Chondrocyte (in vitro differentiated cells): ENCODE measurements around the gene APH1B. TPM values are rescaled to one million over a fixed set of nuclear protein-coding genes. Genes with fewer than 3 reads are reported as not detected.

Experiments used
- DNase-seq: peaks from one replicate; pipeline ENCODE4 v3.0.0; 2021; ENCODE audit warnings: mixed read lengths, low spot score
- H3K27ac Mint-ChIP-seq: one replicate; pipeline ENCODE4 v1.8.0; 2021; ENCODE audit warnings: mild to moderate bottlenecking, moderate library complexity, mixed read lengths; ENCODE audit not compliant: unreplicated experiment
- H3K27me3 Mint-ChIP-seq: 2 replicates; pipeline ENCODE4 v1.8.0; 2021; ENCODE audit warnings: low read depth, mixed read lengths
- H3K36me3 Mint-ChIP-seq: 2 replicates; pipeline ENCODE4 v1.8.0; 2021; ENCODE audit warnings: low read depth, mixed read lengths
- H3K4me1 Mint-ChIP-seq: 2 replicates; pipeline ENCODE4 v1.8.0; 2021; ENCODE audit warnings: low read depth, mild to moderate bottlenecking, mixed read lengths
- H3K4me3 Mint-ChIP-seq: one replicate; pipeline ENCODE4 v1.8.0; 2021; ENCODE audit warnings: mild to moderate bottlenecking, moderate library complexity, mixed read lengths; ENCODE audit not compliant: unreplicated experiment
- H3K9me3 Mint-ChIP-seq: 2 replicates; pipeline ENCODE4 v1.8.0; 2021; ENCODE audit warnings: low read depth, mixed read lengths
- total RNA-seq: library from RNA; stranded (reverse); gene quantifications from 3 replicates; pipeline ENCODE4 v1.2.1, GENCODE V29; 2021
- TF ChIP-seq, protein P1 (sequence below): fragments of 200-600 bp; sonication (generic); IDR thresholded peaks from 2 replicates; pipeline ENCODE4 v1.5.0; 2021; ENCODE audit warnings: antibody characterized with exemption, mild to moderate bottlenecking, moderate library complexity

APH1B gene
- total RNA-seq, 1 donor from 2014 or later = 20.1 TPM

- H3K27ac Mint-ChIP-seq = no peak overlapping the region
- H3K4me1 Mint-ChIP-seq = peaks cover 16% of the 10 kb centered on the region
- DNase-seq = no peak
These were observed 58.3 kb downstream of the APH1B start for GRCh38 chr15:63335543-63336240.

DNA sequence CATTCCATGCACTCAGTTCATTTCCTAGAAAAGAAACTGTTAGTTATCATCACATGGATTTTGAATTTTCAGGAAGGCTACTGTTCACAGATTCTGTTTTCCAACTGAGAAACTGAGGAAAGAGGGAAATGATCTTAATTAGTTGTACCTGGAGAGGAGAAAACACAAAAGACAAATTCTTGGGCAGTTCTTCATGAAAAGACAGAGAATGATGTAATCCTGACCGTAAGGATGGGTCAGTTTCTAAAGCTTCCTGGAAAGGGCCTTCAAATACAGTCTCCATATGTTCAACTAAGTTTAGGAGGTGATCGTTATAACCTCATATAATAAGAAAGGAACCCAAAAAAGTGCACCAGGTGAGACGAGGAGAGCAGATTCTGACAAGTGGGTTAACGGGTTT lies 59.6 kb downstream of the APH1B start:
- H3K36me3 Mint-ChIP-seq = peaks cover 2% of the 10 kb centered on the region
- DNase-seq = no peak
- no peak overlapping the region for H3K4me3 Mint-ChIP-seq
- TF ChIP-seq, protein P1, sequence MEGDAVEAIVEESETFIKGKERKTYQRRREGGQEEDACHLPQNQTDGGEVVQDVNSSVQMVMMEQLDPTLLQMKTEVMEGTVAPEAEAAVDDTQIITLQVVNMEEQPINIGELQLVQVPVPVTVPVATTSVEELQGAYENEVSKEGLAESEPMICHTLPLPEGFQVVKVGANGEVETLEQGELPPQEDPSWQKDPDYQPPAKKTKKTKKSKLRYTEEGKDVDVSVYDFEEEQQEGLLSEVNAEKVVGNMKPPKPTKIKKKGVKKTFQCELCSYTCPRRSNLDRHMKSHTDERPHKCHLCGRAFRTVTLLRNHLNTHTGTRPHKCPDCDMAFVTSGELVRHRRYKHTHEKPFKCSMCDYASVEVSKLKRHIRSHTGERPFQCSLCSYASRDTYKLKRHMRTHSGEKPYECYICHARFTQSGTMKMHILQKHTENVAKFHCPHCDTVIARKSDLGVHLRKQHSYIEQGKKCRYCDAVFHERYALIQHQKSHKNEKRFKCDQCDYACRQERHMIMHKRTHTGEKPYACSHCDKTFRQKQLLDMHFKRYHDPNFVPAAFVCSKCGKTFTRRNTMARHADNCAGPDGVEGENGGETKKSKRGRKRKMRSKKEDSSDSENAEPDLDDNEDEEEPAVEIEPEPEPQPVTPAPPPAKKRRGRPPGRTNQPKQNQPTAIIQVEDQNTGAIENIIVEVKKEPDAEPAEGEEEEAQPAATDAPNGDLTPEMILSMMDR = no peak
- H3K27me3 Mint-ChIP-seq = peaks cover 13% of the 10 kb centered on the region
- peaks cover 10% of the 10 kb centered on the region for H3K4me1 Mint-ChIP-seq
- no peaks in the 10 kb centered on the region for H3K9me3 Mint-ChIP-seq
- no peak overlapping the region for H3K27ac Mint-ChIP-seq

More at GRCh38 chr15:63335543-63336240, 58.3 kb downstream of the APH1B start:
- H3K9me3 Mint-ChIP-seq = no peaks in the 10 kb centered on the region
- H3K27me3 Mint-ChIP-seq = peaks cover 13% of the 10 kb centered on the region
- TF ChIP-seq, protein P1 = no peak
- peaks cover 2% of the 10 kb centered on the region for H3K36me3 Mint-ChIP-seq
- no peak overlapping the region for H3K4me3 Mint-ChIP-seq

GRCh38 chr15:63338170-63338569 lies 60.8 kb downstream of the APH1B start:
- H3K4me3 Mint-ChIP-seq = no peak overlapping the region
- H3K36me3 Mint-ChIP-seq = no peaks in the 10 kb centered on the region
- peaks cover 13% of the 10 kb centered on the region for H3K27me3 Mint-ChIP-seq
- TF ChIP-seq, protein P1 = no peak
- no peak overlapping the region for H3K27ac Mint-ChIP-seq
- H3K4me1 Mint-ChIP-seq = peaks cover 3% of the 10 kb centered on the region
- H3K9me3 Mint-ChIP-seq = no peaks in the 10 kb centered on the region
- DNase-seq = no peak

GRCh38 chr15:63339006-63339766 lies 61.8 kb downstream of the APH1B start:
- no peak for DNase-seq
- Mint-ChIP-seq H3K4me1 (peaks cover 6% of the 10 kb centered on the region), H3K27me3 (peaks cover 13% of the 10 kb centered on the region), H3K9me3 (no peaks in the 10 kb centered on the region), H3K36me3 (no peaks in the 10 kb centered on the region), H3K4me3 (no peak overlapping the region), H3K27ac (no peak overlapping the region)
- TF ChIP-seq, protein P1 = no peak

GRCh38 chr15:63339836-63340235 lies 62.4 kb downstream of the APH1B start:
- no peak for DNase-seq
- no peaks in the 10 kb centered on the region for H3K9me3 Mint-ChIP-seq
- TF ChIP-seq, protein P1 = no peak
- H3K4me3 Mint-ChIP-seq = no peak overlapping the region
- no peaks in the 10 kb centered on the region for H3K36me3 Mint-ChIP-seq
- peaks cover 14% of the 10 kb centered on the region for H3K27me3 Mint-ChIP-seq
- no peak overlapping the region for H3K27ac Mint-ChIP-seq
- H3K4me1 Mint-ChIP-seq = peaks cover 10% of the 10 kb centered on the region
